Nephron (organoid): ENCODE results near the gene KCNAB1.

Experiments
- H3K27ac Mint-ChIP-seq, 3 experiments: 2 replicates each; pipeline ENCODE4 v1.8.0; 2020; ENCODE audit warnings: mixed read lengths in 3 of 3, mild to moderate bottlenecking in 2 of 3, moderate library complexity in 1 of 3
- H3K27me3 Mint-ChIP-seq: 2 replicates; pipeline ENCODE4 v1.8.0; 2021; ENCODE audit warnings: low read depth, mild to moderate bottlenecking, moderate library complexity, mixed read lengths
- H3K36me3 Mint-ChIP-seq: 2 replicates; pipeline ENCODE4 v1.8.0; 2020; ENCODE audit warnings: low read depth, mixed read lengths
- H3K4me1 Mint-ChIP-seq: 2 replicates; pipeline ENCODE4 v1.8.0; 2020; ENCODE audit warnings: mixed read lengths
- H3K4me3 Mint-ChIP-seq, 3 experiments: 2 replicates each; pipeline ENCODE4 v1.8.0; 2020; ENCODE audit warnings: mild to moderate bottlenecking in 3 of 3, mixed read lengths in 3 of 3, moderate library complexity in 2 of 3
- H3K9me3 Mint-ChIP-seq: 2 replicates; pipeline ENCODE4 v1.8.0; 2020; ENCODE audit warnings: mixed read lengths
- TF ChIP-seq, protein P1 (sequence below), 3 experiments: fragments of 200-600 bp; sonication (generic); IDR thresholded peaks; one replicate each; pipeline ENCODE4 v1.5.0; 2021; ENCODE audit warnings: antibody characterized with exemption in 3 of 3; ENCODE audit not compliant: unreplicated experiment in 3 of 3

KCNAB1 gene

DNA sequence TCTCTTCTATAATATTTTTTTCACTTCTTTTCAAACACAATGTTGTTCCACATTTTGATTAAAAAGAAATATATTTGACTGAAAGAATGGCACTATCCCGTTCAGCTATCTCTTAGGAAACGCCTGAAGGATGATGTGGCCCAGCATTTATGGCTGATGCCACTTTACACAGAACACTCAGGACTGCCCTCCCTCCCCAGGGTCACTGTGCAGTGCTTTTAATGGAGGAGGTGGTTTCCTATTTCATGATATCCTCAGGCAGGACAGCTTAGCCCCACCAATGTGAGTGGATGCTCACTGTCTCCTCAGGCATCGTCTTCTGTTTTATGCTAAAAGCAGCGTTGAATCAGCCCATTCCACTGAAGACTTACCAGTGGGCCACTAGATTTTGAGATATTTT lies 135.9 kb downstream of the KCNAB1 start:
- no peaks in the 10 kb centered on the region for H3K9me3 Mint-ChIP-seq
- peaks cover 7% of the 10 kb centered on the region for H3K27me3 Mint-ChIP-seq
- no peaks in the 10 kb centered on the region for H3K36me3 Mint-ChIP-seq
- no peak overlapping the region for H3K27ac Mint-ChIP-seq
- H3K4me1 Mint-ChIP-seq: peaks cover 30% of the 10 kb centered on the region
- no peak overlapping the region for H3K4me3 Mint-ChIP-seq
- TF ChIP-seq, protein P1, sequence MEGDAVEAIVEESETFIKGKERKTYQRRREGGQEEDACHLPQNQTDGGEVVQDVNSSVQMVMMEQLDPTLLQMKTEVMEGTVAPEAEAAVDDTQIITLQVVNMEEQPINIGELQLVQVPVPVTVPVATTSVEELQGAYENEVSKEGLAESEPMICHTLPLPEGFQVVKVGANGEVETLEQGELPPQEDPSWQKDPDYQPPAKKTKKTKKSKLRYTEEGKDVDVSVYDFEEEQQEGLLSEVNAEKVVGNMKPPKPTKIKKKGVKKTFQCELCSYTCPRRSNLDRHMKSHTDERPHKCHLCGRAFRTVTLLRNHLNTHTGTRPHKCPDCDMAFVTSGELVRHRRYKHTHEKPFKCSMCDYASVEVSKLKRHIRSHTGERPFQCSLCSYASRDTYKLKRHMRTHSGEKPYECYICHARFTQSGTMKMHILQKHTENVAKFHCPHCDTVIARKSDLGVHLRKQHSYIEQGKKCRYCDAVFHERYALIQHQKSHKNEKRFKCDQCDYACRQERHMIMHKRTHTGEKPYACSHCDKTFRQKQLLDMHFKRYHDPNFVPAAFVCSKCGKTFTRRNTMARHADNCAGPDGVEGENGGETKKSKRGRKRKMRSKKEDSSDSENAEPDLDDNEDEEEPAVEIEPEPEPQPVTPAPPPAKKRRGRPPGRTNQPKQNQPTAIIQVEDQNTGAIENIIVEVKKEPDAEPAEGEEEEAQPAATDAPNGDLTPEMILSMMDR (IDR thresholded peaks at IDR 0.05; ENCODE audit: unreplicated experiment in 3 of 3): no peak

DNA sequence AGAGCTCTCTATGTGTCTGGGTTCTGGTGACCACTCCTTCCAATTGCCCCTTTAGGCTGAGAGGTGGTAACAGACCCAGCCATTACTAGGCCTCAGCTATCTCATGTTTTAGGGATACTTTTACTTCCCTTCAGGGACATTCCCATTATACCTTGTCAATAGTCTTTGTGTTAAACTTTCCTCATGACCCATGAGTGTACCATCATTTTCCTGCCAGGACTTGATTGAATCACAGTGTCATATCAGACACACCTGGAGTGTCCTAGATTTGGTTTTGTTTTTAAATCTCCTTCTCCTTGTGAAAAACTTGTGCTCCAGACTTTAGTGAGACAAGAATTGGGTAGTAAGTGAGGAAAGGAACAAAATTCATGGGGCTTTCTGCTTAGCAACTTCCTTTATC lies 136.6 kb downstream of the KCNAB1 start:
- no peak overlapping the region for H3K4me3 Mint-ChIP-seq
- no peak overlapping the region for H3K27ac Mint-ChIP-seq
- TF ChIP-seq, protein P1 (IDR thresholded peaks at IDR 0.05; ENCODE audit: unreplicated experiment in 3 of 3): no peak
- H3K4me1 Mint-ChIP-seq: peaks cover 30% of the 10 kb centered on the region
- peaks cover 7% of the 10 kb centered on the region for H3K27me3 Mint-ChIP-seq
- H3K36me3 Mint-ChIP-seq: no peaks in the 10 kb centered on the region
- H3K9me3 Mint-ChIP-seq: no peaks in the 10 kb centered on the region

- Mint-ChIP-seq H3K4me3 (no peak overlapping the region), H3K27ac (no peak overlapping the region), H3K27me3 (peaks cover 7% of the 10 kb centered on the region), H3K36me3 (no peaks in the 10 kb centered on the region), H3K4me1 (peaks cover 30% of the 10 kb centered on the region), H3K9me3 (no peaks in the 10 kb centered on the region)
- TF ChIP-seq, protein P1 (IDR thresholded peaks at IDR 0.05; ENCODE audit: unreplicated experiment in 3 of 3): no peak
These were observed 137.9 kb downstream of the KCNAB1 start for GRCh38 chr3:156258301-156258700.

- Mint-ChIP-seq H3K4me3 (no peak overlapping the region), H3K27me3 (peaks cover 7% of the 10 kb centered on the region), H3K36me3 (no peaks in the 10 kb centered on the region), H3K4me1 (peaks cover 25% of the 10 kb centered on the region), H3K27ac (peak overlapping the region in 1 of 3 experiments; percentile 71), H3K9me3 (no peaks in the 10 kb centered on the region)
- TF ChIP-seq, protein P1 (IDR thresholded peaks at IDR 0.05; ENCODE audit: unreplicated experiment in 3 of 3): no peak
These were observed 139.5 kb downstream of the KCNAB1 start for GRCh38 chr3:156259896-156260295.

DNA sequence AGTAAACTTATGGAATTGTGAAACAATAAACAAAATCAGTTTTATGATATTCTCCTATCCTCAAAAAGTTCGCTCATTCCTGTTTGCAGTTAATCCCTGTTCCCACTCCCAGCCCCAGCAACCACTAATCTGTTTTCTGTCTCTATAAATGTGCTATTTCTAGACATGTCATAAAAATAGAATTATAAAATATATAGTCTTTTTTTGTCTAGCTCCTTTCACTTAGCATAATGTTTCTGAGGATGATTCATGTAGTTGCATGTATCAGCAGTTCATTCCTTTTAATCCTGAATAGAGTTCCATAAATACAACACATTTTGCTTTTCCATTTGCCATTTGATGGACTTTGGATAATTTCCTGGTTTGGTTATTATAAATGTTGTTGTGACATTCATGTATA lies 140.0 kb downstream of the KCNAB1 start:
- Mint-ChIP-seq H3K9me3 (no peaks in the 10 kb centered on the region), H3K27me3 (peaks cover 7% of the 10 kb centered on the region), H3K4me3 (no peak overlapping the region), H3K4me1 (peaks cover 23% of the 10 kb centered on the region), H3K36me3 (no peaks in the 10 kb centered on the region), H3K27ac (peak overlapping the region in 1 of 3 experiments; percentile 71)
- TF ChIP-seq, protein P1 (IDR thresholded peaks at IDR 0.05; ENCODE audit: unreplicated experiment in 3 of 3): no peak

GRCh38 chr3:156264771-156265170 lies 144.4 kb downstream of the KCNAB1 start:
- TF ChIP-seq, protein P1 (IDR thresholded peaks at IDR 0.05; ENCODE audit: unreplicated experiment in 3 of 3): no peak
- H3K27me3 Mint-ChIP-seq: peaks cover 3% of the 10 kb centered on the region
- no peaks in the 10 kb centered on the region for H3K9me3 Mint-ChIP-seq
- H3K36me3 Mint-ChIP-seq: no peaks in the 10 kb centered on the region
- peaks cover 8% of the 10 kb centered on the region for H3K4me1 Mint-ChIP-seq
- H3K4me3 Mint-ChIP-seq: no peak overlapping the region
- H3K27ac Mint-ChIP-seq: no peak overlapping the region
